MM.1S (cell line): ENCODE measurements around the gene GRP.
"Not testable (repeated sequence)": the region's sequence is repeated elsewhere in the genome, so short reads cannot be mapped to it uniquely, and the experiment has no call there.

Source experiments
- DNase-seq: peaks from one replicate; pipeline ENCODE4 v3.0.0-alpha.2; 2015
- H2AFZ ChIP-seq: fragments of 300-600 bp; sonication (generic); 2 replicates; pipeline ENCODE4 v1.6.0; 2016; ENCODE audit warnings: antibody characterized with exemption, low read length
- H3F3A ChIP-seq: fragments of 300-600 bp; sonication (generic); 2 replicates; pipeline ENCODE4 v1.6.1; 2016; ENCODE audit warnings: mild to moderate bottlenecking, antibody characterized with exemption, low read length, moderate library complexity, mixed read lengths; ENCODE audit not compliant: insufficient read depth
- H3K27ac ChIP-seq: fragments of 300-600 bp; sonication (generic); 2 replicates; pipeline ENCODE4 v1.5.1; 2016; ENCODE audit warnings: mild to moderate bottlenecking, low read length
- H3K27me3 ChIP-seq: fragments of 300-600 bp; sonication (generic); replicated peaks from 2 replicates; pipeline ENCODE4 v1.6.0; 2016; ENCODE audit warnings: low read length; ENCODE audit not compliant: insufficient read depth
- H3K36me3 ChIP-seq: fragments of 300-600 bp; sonication (generic); replicated peaks from 2 replicates; pipeline ENCODE4 v1.6.1; 2016; ENCODE audit warnings: mild to moderate bottlenecking, low read length, mixed read lengths; ENCODE audit not compliant: insufficient read depth
- H3K4me1 ChIP-seq: fragments of 300-600 bp; sonication (generic); 2 replicates; pipeline ENCODE4 v1.6.1; 2016; ENCODE audit warnings: low read length, mixed read lengths
- H3K4me2 ChIP-seq: fragments of 300-600 bp; sonication (generic); 2 replicates; pipeline ENCODE4 v1.6.0; 2016; ENCODE audit warnings: low read depth, low read length
- H3K4me3 ChIP-seq: fragments of 300-600 bp; sonication (generic); 2 replicates; pipeline ENCODE4 v1.5.1; 2016; ENCODE audit warnings: low read length, mixed read lengths
- H3K79me2 ChIP-seq: fragments of 300-600 bp; sonication (generic); 2 replicates; pipeline ENCODE4 v1.6.1; 2016; ENCODE audit warnings: mixed run types, low read length, mixed read lengths
- H3K9ac ChIP-seq: fragments of 300-600 bp; sonication (generic); 2 replicates; pipeline ENCODE4 v1.6.1; 2016; ENCODE audit warnings: low read length, mixed read lengths
- H3K9me2 ChIP-seq: fragments of 300-600 bp; sonication (generic); replicated peaks from 2 replicates; pipeline ENCODE4 v1.6.1; 2016; ENCODE audit warnings: mild to moderate bottlenecking, low read length, mixed read lengths; ENCODE audit not compliant: insufficient read depth
- H3K9me3 ChIP-seq: fragments of 300-600 bp; sonication (generic); replicated peaks from 2 replicates; pipeline ENCODE4 v1.6.1; 2016; ENCODE audit warnings: mild to moderate bottlenecking, low read length, mixed read lengths; ENCODE audit not compliant: insufficient read depth
- H4K20me1 ChIP-seq: fragments of 300-600 bp; sonication (generic); 2 replicates; pipeline ENCODE4 v1.6.1; 2016; ENCODE audit warnings: mild to moderate bottlenecking, low read length, moderate library complexity, mixed read lengths; ENCODE audit not compliant: insufficient read depth
- CTCF ChIP-seq: fragments of 300-600 bp; sonication (generic); IDR thresholded peaks from 2 replicates; pipeline ENCODE4 v1.5.1; 2016; ENCODE audit warnings: antibody characterized with exemption, low read length, mixed read lengths
- EZH2phosphoT487 ChIP-seq: fragments of 300-600 bp; sonication (generic); IDR thresholded peaks from 2 replicates; pipeline ENCODE4 v1.6.1; 2018; ENCODE audit warnings: antibody characterized with exemption, low read length

GRP gene

GRCh38 chr18:59246796-59247195, 26.8 kb downstream of the GRP start:
- Histone ChIP-seq H3K4me2 (no peak overlapping the region), H3K9me3 (no peaks in the 10 kb centered on the region), H3K4me1 (no peaks in the 10 kb centered on the region), H3K4me3 (no peak overlapping the region), H3K27ac (no peak overlapping the region), H3K27me3 (no peaks in the 10 kb centered on the region), H3K79me2 (no peaks in the 10 kb centered on the region), H4K20me1 (no peaks in the 10 kb centered on the region), H3K9me2 (no peaks in the 10 kb centered on the region), H3K9ac (no peak overlapping the region), H3F3A (no peaks in the 10 kb centered on the region), H2AFZ (no peak overlapping the region), H3K36me3 (no peaks in the 10 kb centered on the region)
- DNase-seq, result no peak
- no peak for TF ChIP-seq EZH2phosphoT487
- no peak for TF ChIP-seq CTCF

GRCh38 chr18:59249199-59249774, 29.3 kb downstream of the GRP start:
- Histone ChIP-seq H3K79me2 (no peaks in the 10 kb centered on the region), H3K4me1 (no peaks in the 10 kb centered on the region), H3K9ac (no peak overlapping the region), H3F3A (no peaks in the 10 kb centered on the region), H3K27ac (no peak overlapping the region), H3K27me3 (no peaks in the 10 kb centered on the region), H3K36me3 (no peaks in the 10 kb centered on the region), H4K20me1 (no peaks in the 10 kb centered on the region), H3K9me2 (no peaks in the 10 kb centered on the region), H3K4me2 (no peak overlapping the region), H2AFZ (no peak overlapping the region), H3K4me3 (no peak overlapping the region), H3K9me3 (no peaks in the 10 kb centered on the region)
- TF ChIP-seq EZH2phosphoT487, result no peak
- TF ChIP-seq CTCF, result peak; percentile 77
- peak; percentile 70 for DNase-seq

- H3K9ac ChIP-seq, H4K20me1 ChIP-seq, H2AFZ ChIP-seq, H3K9me2 ChIP-seq, H3K27ac ChIP-seq, H3K4me2 ChIP-seq, H3K9me3 ChIP-seq, H3K4me3 ChIP-seq, H3K4me1 ChIP-seq, H3K36me3 ChIP-seq, H3K79me2 ChIP-seq, H3F3A ChIP-seq, H3K27me3 ChIP-seq, DNase-seq: not testable (repeated sequence)
Observed at GRCh38 chr18:59255491-59255890, 35.5 kb downstream of the GRP start.

- H3K27ac ChIP-seq, H3K4me3 ChIP-seq, H3K36me3 ChIP-seq, H3K79me2 ChIP-seq, DNase-seq, H3K9me2 ChIP-seq, H3K4me1 ChIP-seq, H4K20me1 ChIP-seq, H3K9ac ChIP-seq, H3F3A ChIP-seq, H2AFZ ChIP-seq, H3K4me2 ChIP-seq, H3K9me3 ChIP-seq: not testable (repeated sequence)
- peaks cover 17% of the 10 kb centered on the region for H3K27me3 ChIP-seq
Observed at GRCh38 chr18:59261842-59262241, 41.9 kb downstream of the GRP start.

GRCh38 chr18:59262243-59262642, 42.3 kb downstream of the GRP start:
- H2AFZ ChIP-seq, H4K20me1 ChIP-seq, H3K27ac ChIP-seq, H3K9me2 ChIP-seq, H3K4me2 ChIP-seq, H3F3A ChIP-seq, H3K4me1 ChIP-seq, H3K9ac ChIP-seq, H3K4me3 ChIP-seq, DNase-seq, H3K79me2 ChIP-seq, H3K36me3 ChIP-seq, H3K9me3 ChIP-seq: not testable (repeated sequence)
- peaks cover 21% of the 10 kb centered on the region for H3K27me3 ChIP-seq
